Sigmoid colon (tissue), 4 donors: ENCODE data around the gene R3HDM1.

Experiments
- CTCF ChIP-seq, 4 experiments: fragments of 450-650 bp in 3 of 4; fragments of 200-600 bp in 1 of 4; IDR thresholded peaks; one replicate each; pipeline ENCODE4 v1.5.1; 2016 to 2019; ENCODE audit warnings: antibody characterized with exemption in 4 of 4, mild to moderate bottlenecking in 3 of 4, moderate library complexity in 2 of 4
- EP300 ChIP-seq, 4 donors: sonication (generic); formaldehyde crosslinking; IDR thresholded peaks; one replicate each; pipeline ENCODE4 v1.6.1; 2017; ENCODE audit warnings: antibody characterized with exemption in 4 of 4
- POLR2A ChIP-seq, 2 donors: fragments of 450-650 bp; IDR thresholded peaks; one replicate each; pipeline ENCODE4 v1.6.1; 2016; ENCODE audit warnings: antibody characterized with exemption in 2 of 2, mild to moderate bottlenecking in 2 of 2, moderate library complexity in 2 of 2
- POLR2AphosphoS5 ChIP-seq, 4 donors: sonication (generic); formaldehyde crosslinking; IDR thresholded peaks; one replicate each; pipeline ENCODE4 v1.6.1; 2017; ENCODE audit warnings: antibody characterized with exemption in 4 of 4

- no peak for TF ChIP-seq CTCF (IDR thresholded peaks at IDR 0.05)
- TF ChIP-seq POLR2A (IDR thresholded peaks at IDR 0.05): no peak
- no peak for TF ChIP-seq EP300 (IDR thresholded peaks at IDR 0.05)
- no peak for TF ChIP-seq POLR2AphosphoS5 (IDR thresholded peaks at IDR 0.05)
Measured at GRCh38 chr2:135728064-135728743, 196.9 kb downstream of the R3HDM1 start.
